Measurements from ENCODE around the gene SPDEF.

Gene SPDEF

DNA sequence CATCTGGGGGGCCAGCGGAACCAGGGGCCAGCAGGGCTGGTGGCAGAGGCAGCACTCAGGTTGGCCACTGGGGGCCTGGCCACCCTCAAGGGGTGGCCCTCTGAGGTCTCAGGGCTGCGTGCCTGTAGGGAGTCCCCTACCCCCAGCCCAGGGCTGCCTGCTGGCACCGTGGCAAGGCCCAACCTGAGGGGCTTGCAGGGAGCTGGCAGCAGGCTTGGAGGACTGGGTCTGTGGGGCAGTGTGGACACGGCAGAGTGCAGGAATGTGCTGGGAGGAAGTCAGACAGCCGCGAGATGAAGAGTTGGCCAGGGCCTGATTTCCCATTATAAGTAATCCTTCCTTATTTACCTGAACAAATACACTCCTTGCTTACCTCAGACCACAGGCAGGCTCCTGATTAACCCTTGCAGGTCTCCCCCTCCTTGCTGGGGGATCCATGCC, at the start of gene SPDEF:
Gene SPDEF, minus strand, starts transcription at position 299 of the 441 bp plus-strand sequence. CDS start 11,874 bp downstream, outside the sequence.
- DNase-seq, result no peak

DNA sequence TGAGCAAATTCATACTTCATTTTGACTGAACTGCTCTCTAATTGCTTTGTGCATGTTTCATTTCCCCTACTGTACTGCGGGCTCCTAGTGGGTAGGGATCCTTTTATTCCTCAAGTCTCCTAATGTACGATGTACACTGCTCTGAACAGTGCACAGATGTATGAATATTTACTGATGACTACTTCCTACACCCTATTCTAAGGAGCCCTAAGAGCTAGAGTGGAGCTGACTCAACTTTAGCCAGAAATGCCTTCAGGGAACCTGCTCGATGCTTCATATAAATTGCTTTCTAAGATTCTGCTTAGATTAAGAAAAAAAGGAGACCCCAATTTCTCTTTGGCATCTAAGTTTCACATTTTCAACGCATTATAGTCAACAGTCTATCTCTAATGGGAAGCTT, 47.6 kb upstream of the SPDEF start:
- DNase-seq, result no peak

DNA sequence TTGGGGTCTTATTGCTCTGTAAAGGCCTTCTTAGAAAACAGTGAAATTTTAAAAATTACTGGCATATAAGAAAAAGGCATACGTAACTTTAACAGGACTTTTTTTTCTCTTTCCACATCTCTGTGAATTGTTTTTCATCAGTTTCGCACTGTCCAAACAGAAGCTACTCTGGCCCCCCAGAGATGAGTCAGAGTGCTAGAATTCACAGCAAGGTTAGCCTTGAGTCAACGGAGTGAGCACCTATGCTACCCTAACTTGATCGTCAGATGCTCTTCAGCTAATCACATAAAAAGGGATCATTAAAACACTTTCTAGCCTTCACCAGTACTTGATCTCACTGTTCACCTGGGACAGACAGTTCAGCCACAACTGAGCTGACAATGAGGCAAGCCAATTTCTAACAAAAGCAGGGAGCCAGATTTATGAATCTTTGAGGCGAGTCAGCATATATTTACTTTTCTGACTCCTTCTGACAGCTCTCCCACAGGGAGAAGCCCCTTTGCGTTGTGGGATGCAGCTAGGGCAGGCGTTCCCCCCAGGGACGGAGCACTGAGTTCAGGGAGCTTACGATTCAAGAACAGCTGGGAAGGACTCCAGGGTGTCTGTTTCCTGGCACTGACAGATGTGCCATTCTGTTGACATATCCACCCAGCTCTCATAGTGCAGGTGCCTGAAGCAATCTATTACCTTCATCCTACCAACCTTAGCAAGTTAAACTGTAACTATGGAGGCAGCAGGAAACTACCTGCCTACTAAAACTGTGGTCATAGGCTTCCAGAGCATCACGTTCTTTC, 46.4 kb upstream of the SPDEF start:
- DNase-seq, result peak; percentile 44

DNA sequence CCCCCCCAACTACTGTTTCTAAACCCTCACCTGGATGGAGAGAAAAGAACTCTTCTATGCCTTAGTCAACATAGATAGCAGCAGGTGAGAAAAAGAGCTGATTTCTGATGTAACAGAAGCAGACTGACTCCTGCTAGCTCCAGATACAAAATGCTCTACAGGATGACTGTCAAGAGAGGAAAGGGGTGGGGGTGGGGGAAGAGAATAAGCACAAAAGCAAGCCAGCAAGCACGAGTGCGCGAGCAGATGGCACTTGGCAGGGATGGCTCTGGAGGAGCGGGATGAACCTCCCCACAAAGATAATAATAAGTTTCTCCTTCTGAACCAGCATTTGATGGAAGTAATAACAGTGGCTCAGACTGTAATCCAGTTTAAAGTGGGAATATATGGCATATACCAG, 45.6 kb upstream of the SPDEF start:
- peak; percentile 70 for DNase-seq

DNA sequence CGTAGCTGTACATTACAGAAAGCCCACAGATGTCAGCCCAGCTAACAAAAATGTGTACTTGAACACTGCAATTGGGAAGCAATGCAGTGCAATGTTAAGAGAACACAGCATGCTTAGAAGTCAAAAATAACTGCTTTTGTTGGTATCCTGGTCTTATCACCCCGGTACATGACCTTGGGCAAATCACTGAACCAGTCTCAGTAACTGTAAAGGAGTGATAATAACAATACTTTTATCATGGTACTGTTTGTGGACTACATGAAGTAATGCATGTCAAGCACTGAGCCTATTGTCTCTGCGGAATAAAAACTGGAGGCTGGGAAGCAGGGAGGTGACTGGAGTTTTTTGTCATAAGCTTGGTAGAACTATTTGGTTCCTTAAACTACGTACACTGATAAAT, 44.7 kb upstream of the SPDEF start:
- no peak for DNase-seq

DNA sequence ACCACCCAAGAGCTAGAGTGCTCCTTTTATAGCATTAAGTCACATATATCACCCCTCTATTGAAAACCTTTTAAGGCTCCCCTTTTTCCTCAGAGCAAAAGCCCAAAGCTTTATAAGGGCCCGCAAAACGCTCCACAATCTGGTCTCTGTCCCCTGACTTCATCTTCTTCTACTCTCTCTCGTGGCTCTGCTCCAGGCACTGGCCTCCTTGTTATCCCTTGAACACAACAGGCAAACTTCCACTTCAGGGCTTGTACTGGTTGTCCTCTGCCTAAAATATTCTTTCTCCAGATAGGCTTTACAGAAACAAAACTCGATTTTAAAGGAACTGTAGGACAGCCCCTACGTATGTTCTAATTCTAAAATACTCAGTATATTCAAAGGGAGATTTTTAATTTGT, 44.0 kb upstream of the SPDEF start:
- DNase-seq, result no peak

DNA sequence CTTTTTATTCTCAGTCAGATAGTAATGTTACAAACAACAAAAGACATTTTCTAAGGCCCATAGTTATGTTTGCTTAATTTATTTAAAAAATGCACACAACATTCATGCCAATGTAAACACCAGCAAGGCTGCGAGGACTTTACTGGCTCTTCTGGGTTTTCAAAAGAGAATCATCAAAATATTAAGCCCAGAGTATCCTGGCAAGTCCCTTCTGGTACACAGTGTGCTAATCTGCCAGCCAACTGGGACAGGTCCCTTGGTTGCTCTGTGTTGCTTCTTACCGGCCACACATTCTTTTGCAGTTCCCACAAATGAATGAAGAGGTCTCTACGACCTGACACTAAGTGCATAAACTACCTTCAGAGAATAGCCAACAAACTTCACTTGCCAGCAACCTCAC, 42.6 kb upstream of the SPDEF start:
- DNase-seq, result no peak

DNA sequence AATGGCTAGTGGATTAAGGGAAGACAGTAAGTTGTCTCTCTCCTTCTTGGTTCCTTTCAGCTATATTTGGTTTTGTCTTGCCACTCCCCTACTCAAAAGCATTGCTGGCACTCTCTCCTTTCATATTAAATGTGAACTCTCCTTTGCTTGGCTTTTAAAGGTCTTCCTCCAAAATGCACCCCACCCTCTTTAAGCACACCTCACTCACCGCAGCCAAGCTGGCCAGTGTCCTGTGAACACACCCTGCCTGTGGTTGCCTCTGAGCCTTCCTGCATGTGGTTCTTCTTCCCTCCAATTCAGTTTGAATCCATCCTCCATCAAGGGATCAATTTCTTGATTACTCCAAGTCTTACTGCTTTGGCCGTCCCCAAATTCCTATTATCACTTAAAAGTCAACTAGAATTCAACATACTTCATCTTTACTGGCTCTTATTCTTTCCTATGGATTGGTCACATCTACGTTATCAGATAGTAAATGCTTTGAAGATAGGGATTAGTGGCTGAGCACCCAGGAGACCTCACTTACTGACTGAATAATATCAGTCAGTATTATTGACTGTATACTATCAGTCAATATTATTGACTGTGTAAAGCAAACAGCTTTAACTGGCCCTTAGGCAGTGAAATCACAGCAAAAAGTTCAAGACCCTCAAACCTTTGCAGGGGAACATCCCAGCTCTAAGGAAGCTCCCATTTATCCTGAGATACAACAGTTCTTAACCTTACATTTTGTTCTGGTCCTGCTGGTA, 41.6 kb upstream of the SPDEF start:
- DNase-seq, result no peak

DNA sequence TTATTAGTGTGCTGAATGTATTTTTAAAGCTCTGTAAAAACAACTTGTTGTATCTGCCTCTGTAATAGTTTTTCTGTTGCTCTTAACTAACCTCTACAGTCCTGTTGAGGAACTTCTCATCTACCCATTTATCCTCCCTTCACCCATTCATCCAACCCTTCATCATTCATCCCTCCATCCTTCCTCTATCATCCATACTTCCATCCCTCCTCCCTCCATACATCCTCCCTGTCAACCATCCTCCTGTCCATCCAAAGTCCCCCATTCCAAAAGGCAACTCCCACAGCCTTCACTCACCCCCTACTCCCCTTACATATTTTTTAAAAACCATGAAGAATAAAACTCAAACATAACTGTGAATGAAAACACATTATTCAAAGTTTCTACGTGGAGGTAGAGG, 40.7 kb upstream of the SPDEF start:
- no peak for DNase-seq

DNA sequence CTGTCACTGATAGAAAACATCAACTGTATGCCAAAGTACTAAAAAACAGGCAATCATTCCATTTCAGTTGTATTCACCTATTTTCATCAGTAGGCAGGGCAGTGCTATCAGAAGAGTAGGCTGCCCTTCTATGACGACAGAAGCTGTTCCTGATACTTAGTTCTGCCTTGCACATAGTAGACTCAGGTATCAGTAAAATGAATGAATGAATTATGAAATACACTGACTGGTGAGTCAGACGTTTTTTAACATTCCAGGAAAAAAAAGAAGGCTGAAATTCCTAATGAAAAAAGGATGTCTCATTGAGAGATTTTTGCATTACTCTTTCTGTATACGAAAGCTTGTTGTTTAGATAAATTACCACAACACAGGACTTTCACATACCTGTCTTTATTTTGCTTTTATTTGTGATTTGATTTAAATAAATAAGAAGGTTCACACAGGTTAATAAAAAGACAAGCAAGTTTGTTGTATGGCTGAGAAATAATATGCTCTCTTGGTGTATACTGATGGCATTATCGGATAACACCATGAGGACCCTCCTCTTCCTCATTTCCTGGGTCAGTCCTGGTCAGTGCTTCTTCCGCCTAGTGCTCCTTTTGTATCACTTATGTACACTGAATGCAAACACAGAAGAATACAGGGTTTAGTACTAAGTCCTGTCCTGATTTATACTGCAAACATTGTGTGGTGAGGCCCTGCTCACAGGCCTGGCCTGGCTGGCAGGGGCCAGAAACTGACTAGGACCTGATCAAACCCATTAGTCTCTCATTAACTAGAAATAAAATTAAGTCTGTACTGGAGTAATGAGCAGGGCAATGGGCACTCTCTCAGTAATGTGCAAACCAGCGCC, 39.4 kb upstream of the SPDEF start:
- DNase-seq, result no peak

DNA sequence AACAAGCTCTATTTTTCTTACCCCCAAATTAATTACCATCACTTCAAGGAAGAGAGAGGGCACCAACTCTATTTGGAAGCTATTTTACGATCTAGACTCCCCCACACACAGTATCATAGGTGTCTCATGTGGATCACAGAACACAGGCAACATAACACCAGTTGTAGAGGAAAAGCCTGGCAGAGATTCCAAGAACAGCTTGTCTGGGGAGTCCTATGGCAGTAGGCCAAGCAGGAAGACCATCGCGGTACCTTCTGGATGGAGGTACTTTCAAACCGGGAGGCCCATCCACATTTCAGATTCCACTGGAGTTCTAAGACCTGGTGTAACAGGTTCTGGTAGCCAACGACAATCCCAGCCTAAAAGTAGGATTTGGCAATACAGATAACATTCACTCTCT, 37.6 kb upstream of the SPDEF start:
- DNase-seq, result no peak

DNA sequence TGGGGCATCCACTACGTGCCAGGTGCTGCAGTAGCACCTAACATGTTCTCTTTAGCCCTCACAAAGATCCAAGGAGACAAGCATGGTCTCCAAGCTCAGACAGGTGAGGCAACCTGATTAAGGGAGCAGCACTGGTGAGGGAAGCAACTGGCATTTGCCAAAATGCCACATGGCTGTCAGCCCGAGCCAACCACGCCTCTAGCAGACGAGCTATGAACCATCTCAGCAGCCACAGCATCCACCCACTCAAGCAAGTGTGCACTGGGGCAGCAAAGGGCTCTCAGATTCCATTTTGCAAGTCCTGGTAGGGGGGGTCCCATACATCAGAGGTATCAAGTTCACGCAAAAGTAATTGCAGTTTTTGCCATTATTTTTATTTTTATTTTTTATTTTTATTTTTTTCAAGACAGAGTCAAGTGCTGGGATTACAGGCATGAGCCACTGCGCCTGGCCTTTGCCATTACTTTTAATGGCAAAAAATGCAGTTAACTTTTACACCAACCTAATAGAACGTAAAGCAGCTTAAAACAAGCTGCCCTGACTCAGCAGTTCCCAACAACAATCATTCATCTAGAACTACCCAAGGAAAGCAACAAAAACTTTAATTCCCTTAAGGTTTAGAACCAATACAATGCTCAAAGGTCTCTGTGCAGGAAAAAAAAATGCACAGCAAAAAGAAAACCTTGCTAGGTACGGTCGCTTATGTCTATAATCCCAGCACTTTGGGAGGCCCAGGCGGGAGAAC, 36.3 kb upstream of the SPDEF start:
- no peak for DNase-seq

DNA sequence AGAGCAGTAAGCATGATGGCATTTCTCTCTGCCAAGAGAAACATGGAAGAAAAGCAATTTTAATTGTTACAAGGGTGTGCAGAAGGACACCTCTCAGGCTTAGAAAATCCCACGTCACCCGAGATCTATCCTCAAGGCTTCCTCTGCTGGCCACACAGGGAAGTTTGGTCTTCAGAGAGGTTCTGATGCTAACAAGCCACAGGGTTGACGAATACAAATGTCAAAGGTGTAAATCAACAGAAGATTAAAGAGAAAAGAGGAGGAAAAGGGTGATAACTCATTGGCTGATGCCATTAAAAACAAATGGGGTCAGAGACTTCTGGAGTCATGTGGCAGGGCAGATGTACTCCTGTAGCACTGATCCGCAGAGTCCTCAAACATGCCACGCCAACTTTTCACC, 33.6 kb upstream of the SPDEF start:
- DNase-seq, result no peak

DNA sequence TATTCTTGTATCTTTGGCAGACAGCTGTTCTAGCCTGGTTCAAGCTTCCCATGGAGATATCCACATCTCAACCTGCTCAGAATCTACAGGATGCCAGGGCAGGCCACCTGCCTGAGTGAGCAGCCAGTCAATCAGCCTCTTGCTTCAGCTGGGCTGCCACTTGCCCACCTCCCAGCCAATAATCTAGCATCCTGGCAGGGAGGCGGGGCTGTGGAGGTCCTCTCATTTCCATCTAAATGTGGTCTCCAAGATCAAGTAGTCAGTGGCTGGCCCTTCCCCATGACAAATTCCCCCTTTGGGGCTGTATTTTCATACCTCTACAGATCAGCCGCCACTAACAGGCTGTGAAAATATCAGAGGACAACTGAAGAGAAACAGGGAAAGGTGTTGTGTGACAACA, 33.0 kb upstream of the SPDEF start:
- no peak for DNase-seq

DNA sequence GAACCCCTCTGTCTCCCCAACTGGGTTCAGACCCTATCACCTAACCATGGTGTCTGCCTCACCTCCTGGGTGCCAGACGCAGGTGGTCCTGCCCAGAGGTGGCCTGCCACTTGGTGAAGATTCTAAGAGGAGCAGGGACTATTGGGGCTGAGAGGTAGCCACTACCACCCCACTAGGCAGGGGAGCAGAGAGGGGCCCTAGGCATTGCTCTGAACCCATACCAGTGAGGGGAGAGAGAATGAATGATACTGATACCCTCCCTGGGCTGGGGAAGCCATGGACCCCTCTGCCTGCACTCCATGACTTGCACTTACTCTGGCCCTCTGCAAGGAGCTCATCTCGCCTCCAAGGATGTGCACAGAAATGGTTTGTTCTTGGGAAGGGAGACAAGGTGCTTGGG, 31.7 kb upstream of the SPDEF start:
- no peak for DNase-seq

DNA sequence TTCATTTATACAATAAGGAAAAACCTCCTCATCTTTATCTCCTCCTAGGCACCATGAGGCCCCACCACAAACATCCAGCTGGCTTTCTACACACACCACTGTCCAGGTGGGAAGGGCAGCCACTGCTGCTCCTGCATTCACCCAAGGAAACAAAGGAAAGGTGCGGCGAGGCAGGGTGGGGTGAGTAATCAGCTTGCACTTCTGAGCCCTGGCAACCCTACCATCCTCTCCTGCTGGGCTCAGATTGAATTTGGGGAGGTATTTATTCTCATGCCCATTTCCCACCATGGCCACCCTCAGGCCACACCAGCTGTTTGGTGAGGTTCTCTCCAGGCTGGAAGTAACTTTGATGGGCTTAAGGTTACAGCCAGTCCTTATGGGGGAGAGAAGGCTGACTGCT, 31.2 kb upstream of the SPDEF start:
- no peak for DNase-seq

DNA sequence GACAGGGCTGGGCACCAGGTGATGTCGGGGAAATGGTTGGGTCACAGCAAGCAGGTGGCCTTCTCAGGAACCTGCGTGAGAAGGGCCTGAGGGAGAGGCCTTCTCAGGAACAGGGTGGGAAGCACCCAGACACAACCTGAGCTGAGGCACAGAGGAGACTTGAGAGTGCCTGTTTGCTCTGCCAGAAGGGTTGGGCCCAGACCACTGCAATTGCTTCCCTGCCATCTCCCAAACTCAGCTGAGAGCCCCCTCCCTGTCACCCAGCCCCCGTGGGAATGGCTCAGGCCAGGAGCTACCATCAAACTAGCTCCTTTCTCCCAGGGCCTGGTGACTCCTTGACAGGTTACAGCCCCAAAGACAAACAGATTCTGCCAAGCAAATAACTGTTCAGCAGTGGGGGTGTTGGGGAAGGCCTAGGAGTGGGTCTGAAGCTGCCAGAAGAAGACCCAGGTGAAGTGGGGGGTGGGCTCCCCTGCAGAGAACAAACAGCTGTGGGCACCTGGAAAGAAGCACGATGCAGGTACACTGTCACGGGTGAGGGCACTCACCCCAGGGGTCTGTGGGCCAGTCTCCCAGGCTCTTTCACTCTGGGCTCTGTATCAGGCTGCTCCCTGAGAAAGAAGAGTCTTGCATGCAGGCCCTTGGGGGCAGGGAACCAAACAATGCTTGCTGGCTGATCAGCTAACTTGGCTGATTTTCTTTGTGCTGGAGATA, 30.4 kb upstream of the SPDEF start:
- DNase-seq, result no peak

DNA sequence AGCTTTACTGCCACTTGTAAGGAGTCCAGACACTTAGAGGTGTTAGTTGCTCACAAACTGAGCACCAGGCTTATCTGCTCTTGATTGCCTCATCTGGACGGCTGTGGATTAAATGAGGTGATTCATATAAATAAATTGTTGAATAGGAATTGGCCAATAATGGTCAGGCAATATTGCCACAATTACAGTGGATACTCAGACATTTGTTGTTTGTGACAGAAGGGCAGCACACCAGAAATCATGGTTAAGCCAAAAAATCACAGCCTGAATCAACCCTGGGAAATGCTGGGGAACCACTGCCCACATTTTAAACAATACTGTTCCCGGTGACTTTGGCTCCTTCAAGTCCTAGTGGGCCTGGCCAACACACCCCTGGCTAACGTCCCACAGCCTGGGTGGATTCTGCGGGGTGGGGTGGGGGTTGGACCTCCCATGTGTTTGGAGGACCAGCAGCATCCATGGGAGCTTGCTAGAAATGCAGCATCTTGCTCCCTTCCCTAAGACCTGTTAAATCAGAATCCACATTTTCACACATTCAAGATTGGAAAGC, 29.5 kb upstream of the SPDEF start:
- no peak for DNase-seq

DNA sequence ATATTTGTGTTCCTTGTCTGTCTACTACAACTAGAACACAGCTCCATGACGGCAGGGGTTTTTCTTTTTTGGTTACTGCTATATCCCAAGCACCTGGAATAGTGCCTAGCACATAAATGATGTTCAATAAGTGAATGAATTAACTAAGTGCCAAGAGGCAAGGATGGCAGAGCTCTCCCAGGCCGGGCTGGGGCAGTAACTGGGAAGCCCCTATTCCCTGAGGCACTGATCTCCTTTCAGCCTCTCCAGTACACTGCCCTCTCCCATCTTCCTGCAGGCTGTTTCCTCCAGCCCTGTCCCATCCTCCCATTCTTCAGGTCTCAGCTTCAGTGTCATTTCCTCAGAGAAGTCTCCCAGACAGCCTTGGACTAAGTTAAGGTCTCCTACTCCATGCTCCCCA, 29.0 kb upstream of the SPDEF start:
- DNase-seq, result no peak

DNA sequence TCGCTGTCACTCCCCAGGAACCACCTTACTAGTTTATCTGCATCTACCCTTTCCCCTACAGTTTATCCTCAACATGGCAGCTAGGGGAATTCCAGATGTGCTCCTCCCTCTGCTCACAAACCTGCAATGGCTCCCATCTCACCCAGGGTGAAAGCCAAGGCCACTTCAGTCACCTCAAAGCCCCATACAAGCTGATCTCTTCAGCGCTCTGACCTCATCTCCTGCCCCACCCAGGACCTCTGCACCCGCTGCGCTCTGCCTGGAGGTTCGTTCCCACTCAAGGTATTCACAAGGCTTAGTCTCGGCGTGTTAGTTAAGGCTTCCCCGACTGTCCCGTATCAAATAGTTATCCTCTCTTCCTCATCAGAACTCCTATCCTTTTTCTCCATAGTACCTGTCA, 28.6 kb upstream of the SPDEF start:
- no peak for DNase-seq

DNA sequence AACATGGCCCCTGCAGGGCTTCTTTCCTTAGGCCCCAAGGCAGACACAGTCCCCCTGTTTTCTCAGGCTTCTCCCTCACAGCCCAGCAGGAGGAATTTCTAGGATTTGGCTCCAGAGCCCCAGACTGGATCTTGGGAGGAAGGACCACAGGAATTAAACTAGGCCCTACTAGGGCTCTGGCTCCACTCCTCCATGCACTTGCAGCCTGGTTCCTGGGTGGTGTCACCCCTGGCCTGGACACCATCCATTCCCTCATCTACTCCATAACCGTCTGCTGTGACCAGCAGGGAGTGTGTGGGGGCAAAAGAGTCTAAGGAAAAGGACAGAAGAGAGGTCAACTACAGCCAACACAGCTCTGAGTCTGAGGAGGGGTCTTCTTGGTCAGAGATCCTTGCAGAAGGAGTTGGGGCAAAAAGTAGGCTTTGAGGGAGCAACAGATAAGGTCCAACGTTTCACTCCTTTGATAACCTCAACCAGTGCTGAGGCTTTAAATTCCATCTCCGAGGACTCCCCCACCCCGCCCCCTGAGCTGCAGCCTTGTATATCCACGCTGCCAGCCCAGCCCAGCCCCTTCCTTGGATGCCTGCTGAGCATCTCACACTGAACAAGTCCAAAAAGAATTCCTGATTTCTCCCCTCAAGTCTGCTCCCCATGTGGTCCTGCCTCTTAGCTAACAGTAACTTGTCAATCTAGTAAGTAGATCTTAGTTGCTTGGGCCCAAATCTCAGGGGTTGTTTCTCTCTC, 27.9 kb upstream of the SPDEF start:
- DNase-seq, result no peak
